ENCODE measurements around the gene GIGYF1. TPM values are rescaled to one million over a fixed set of nuclear protein-coding genes. Genes with fewer than 3 reads are reported as not detected.
"Not testable (repeated sequence)": the region's sequence is repeated elsewhere in the genome, so short reads cannot be mapped to it uniquely, and the experiment has no call there.

The GIGYF1 gene
- total RNA-seq, 2 experiments from 2014 or later: 43.4 to 47.4 TPM

- ChIA-PET POLR2A (no interaction called here), CTCF (interaction anchor here (8.6 kb wide), 1 partner anchor 17 kb away, joined by 49 read pairs; the partner anchor contains the start of gene POP7)
- no peaks in the 10 kb centered on the region for H3K36me3 Mint-ChIP-seq (ENCODE audit: low read depth)
- H3K27me3 Mint-ChIP-seq: peaks cover 53% of the 10 kb centered on the region
- H3K4me1 Mint-ChIP-seq: peaks cover 5% of the 10 kb centered on the region
- H3K9me3 Mint-ChIP-seq: no peaks in the 10 kb centered on the region
- no peak overlapping the region for H3K27ac Mint-ChIP-seq
- no peak for DNase-seq
- H3K4me3 Mint-ChIP-seq: no peak overlapping the region
These were observed 28.6 kb upstream of the GIGYF1 start for GRCh38 chr7:100722480-100723212.

- ChIA-PET POLR2A (interaction anchor here (2.3 kb wide), 1 partner anchor 16 kb away, joined by 7 read pairs; the partner anchor contains the start of gene POP7), CTCF (interaction anchor here (0.8 to 8.6 kb wide), 2 partner anchors 16 to 232 kb away, joined by 3 to 49 read pairs; partner anchors contain the start of gene POP7)
- H3K27me3 Mint-ChIP-seq: peaks cover 48% of the 10 kb centered on the region
- peaks cover 5% of the 10 kb centered on the region for H3K4me1 Mint-ChIP-seq
- no peak for DNase-seq
- no peaks in the 10 kb centered on the region for H3K9me3 Mint-ChIP-seq
- H3K27ac Mint-ChIP-seq: no peak overlapping the region
- no peaks in the 10 kb centered on the region for H3K36me3 Mint-ChIP-seq (ENCODE audit: low read depth)
- no peak overlapping the region for H3K4me3 Mint-ChIP-seq
These were observed 27.4 kb upstream of the GIGYF1 start for GRCh38 chr7:100721505-100721812.

GRCh38 chr7:100720671-100721504 is 26.8 kb upstream of the GIGYF1 start:
- no peak overlapping the region for H3K27ac Mint-ChIP-seq
- H3K27me3 Mint-ChIP-seq: peaks cover 49% of the 10 kb centered on the region
- no peaks in the 10 kb centered on the region for H3K36me3 Mint-ChIP-seq (ENCODE audit: low read depth)
- CTCF ChIA-PET: interaction anchor here (0.8 to 8.6 kb wide), 3 partner anchors 15 to 232 kb away, joined by 3 to 49 read pairs (median 3); partner anchors contain the start of gene POP7
- no peak for DNase-seq
- H3K9me3 Mint-ChIP-seq: no peaks in the 10 kb centered on the region
- H3K4me1 Mint-ChIP-seq: peaks cover 5% of the 10 kb centered on the region
- POLR2A ChIA-PET: interaction anchor here (2.3 kb wide), 1 partner anchor 15 kb away, joined by 7 read pairs; the partner anchor contains the start of gene POP7
- no peak overlapping the region for H3K4me3 Mint-ChIP-seq

GRCh38 chr7:100720279-100720670 is 26.2 kb upstream of the GIGYF1 start, which contains the start of gene EPO:
TSS of gene EPO (plus strand) at chr7:100720468. CDS start at chr7:100720981, 513 bp downstream.
- Mint-ChIP-seq H3K4me1 (peaks cover 5% of the 10 kb centered on the region), H3K27me3 (peaks cover 49% of the 10 kb centered on the region), H3K27ac (no peak within 1 kb of the TSS), H3K4me3 (no peak within 1 kb of the TSS), H3K36me3 (ENCODE audit: low read depth) (no peaks in the 10 kb centered on the region), H3K9me3 (no peaks in the 10 kb centered on the region)
- no peak for DNase-seq
- POLR2A ChIA-PET: interaction anchor here (2.3 kb wide), 1 partner anchor 15 kb away, joined by 7 read pairs; the partner anchor contains the start of gene POP7
- CTCF ChIA-PET: interaction anchor here (0.6 to 8.6 kb wide), 3 partner anchors 15 to 30 kb away, joined by 3 to 49 read pairs (median 3); partner anchors contain the start of gene POP7

- CTCF ChIA-PET: interaction anchor here (0.6 to 8.6 kb wide), 4 partner anchors 14 to 30 kb away, joined by 3 to 49 read pairs (median 3); partner anchors contain the start of gene POP7
- H3K27ac Mint-ChIP-seq: no peak overlapping the region
- peaks cover 3% of the 10 kb centered on the region for H3K4me1 Mint-ChIP-seq
- no peaks in the 10 kb centered on the region for H3K9me3 Mint-ChIP-seq
- no peak for DNase-seq
- no peak overlapping the region for H3K4me3 Mint-ChIP-seq
- no peaks in the 10 kb centered on the region for H3K36me3 Mint-ChIP-seq (ENCODE audit: low read depth)
- peaks cover 49% of the 10 kb centered on the region for H3K27me3 Mint-ChIP-seq
- POLR2A ChIA-PET: interaction anchor here (2.3 kb wide), 1 partner anchor 14 kb away, joined by 7 read pairs; the partner anchor contains the start of gene POP7
These were observed 25.7 kb upstream of the GIGYF1 start for GRCh38 chr7:100719523-100720278.

- not testable (repeated sequence) for H3K4me1 Mint-ChIP-seq; H3K9me3 Mint-ChIP-seq; DNase-seq; H3K4me3 Mint-ChIP-seq; H3K36me3 Mint-ChIP-seq (ENCODE audit: low read depth); H3K27ac Mint-ChIP-seq
- CTCF ChIA-PET: interaction anchor here (0.9 to 1.2 kb wide), 2 partner anchors 9 to 11 kb away, joined by 3 to 4 read pairs; partner anchors contain the start of gene POP7
- POLR2A ChIA-PET: interaction anchor here (1.3 kb wide), 1 partner anchor 11 kb away, joined by 6 read pairs; the partner anchor contains the start of gene POP7
- H3K27me3 Mint-ChIP-seq: peaks cover 34% of the 10 kb centered on the region
These were observed 23.0 kb upstream of the GIGYF1 start for GRCh38 chr7:100717073-100717472.

GRCh38 chr7:100714725-100715124 is 20.7 kb upstream of the GIGYF1 start:
- H3K9me3 Mint-ChIP-seq: no peaks in the 10 kb centered on the region
- CTCF ChIA-PET: interaction anchor here (0.9 kb wide), 1 partner anchor 9 kb away, joined by 6 read pairs; the partner anchor contains the start of gene POP7
- H3K4me3 Mint-ChIP-seq: no peak overlapping the region
- H3K27me3 Mint-ChIP-seq: peaks cover 15% of the 10 kb centered on the region
- no peak for DNase-seq
- POLR2A ChIA-PET: interaction anchor here (1.4 to 1.7 kb wide), 2 partner anchors 9 to 11 kb away, joined by 3 to 4 read pairs; partner anchors contain the start of gene POP7
- H3K4me1 Mint-ChIP-seq: peaks cover 2% of the 10 kb centered on the region
- no peaks in the 10 kb centered on the region for H3K36me3 Mint-ChIP-seq (ENCODE audit: low read depth)
- H3K27ac Mint-ChIP-seq: no peak overlapping the region

GRCh38 chr7:100711369-100711768 is 17.3 kb upstream of the GIGYF1 start:
- Mint-ChIP-seq H3K27me3 (peaks cover under 1% of the 10 kb centered on the region), H3K4me1 (peaks cover 11% of the 10 kb centered on the region), H3K36me3 (ENCODE audit: low read depth) (peaks cover 8% of the 10 kb centered on the region), H3K9me3 (no peaks in the 10 kb centered on the region), H3K27ac (no peak overlapping the region), H3K4me3 (no peak overlapping the region)
- ChIA-PET CTCF (interaction anchor here (1.1 kb wide), 1 partner anchor 15 kb away, joined by 3 read pairs; no protein-coding TSS in a partner anchor), POLR2A (no interaction called here)
- DNase-seq: no peak

GRCh38 chr7:100710452-100710851 is 16.4 kb upstream of the GIGYF1 start:
- Mint-ChIP-seq H3K36me3 (ENCODE audit: low read depth) (peaks cover 14% of the 10 kb centered on the region), H3K27ac (no peak overlapping the region), H3K27me3 (no peaks in the 10 kb centered on the region), H3K4me1 (peaks cover 15% of the 10 kb centered on the region), H3K9me3 (no peaks in the 10 kb centered on the region), H3K4me3 (no peak overlapping the region)
- ChIA-PET CTCF (interaction anchor here (0.7 kb wide), 1 partner anchor 142 kb away, joined by 3 read pairs; the partner anchor contains the start of gene SLC12A9), POLR2A (no interaction called here)
- DNase-seq: no peak

GRCh38 chr7:100708395-100708794 is 14.3 kb upstream of the GIGYF1 start:
- Mint-ChIP-seq H3K27me3 (no peaks in the 10 kb centered on the region), H3K4me3 (peak overlapping the region; percentile 27), H3K27ac (no peak overlapping the region), H3K36me3 (ENCODE audit: low read depth) (peaks cover 14% of the 10 kb centered on the region), H3K9me3 (no peaks in the 10 kb centered on the region), H3K4me1 (peaks cover 17% of the 10 kb centered on the region)
- DNase-seq: no peak
- ChIA-PET CTCF (interaction anchor here (1.1 kb wide), 1 partner anchor 144 kb away, joined by 3 read pairs; the partner anchor contains the start of gene SLC12A9), POLR2A (no interaction called here)

GRCh38 chr7:100706672-100707311 is 12.7 kb upstream of the GIGYF1 start:
- Mint-ChIP-seq H3K9me3 (no peaks in the 10 kb centered on the region), H3K4me3 (peak overlapping the region; percentile 94), H3K27me3 (no peaks in the 10 kb centered on the region), H3K36me3 (ENCODE audit: low read depth) (peaks cover 14% of the 10 kb centered on the region), H3K4me1 (peaks cover 17% of the 10 kb centered on the region), H3K27ac (peak overlapping the region; percentile 90)
- POLR2A ChIA-PET: interaction anchor here (0.7 to 2.9 kb wide), 16 partner anchors 8 to 580 kb away, joined by 3 to 41 read pairs (median 10); partner anchors contain the start of genes FBXO24, GNB2, LRCH4 and MBLAC1
- CTCF ChIA-PET: interaction anchor here (0.9 to 2.3 kb wide), 12 partner anchors 17 to 1083 kb away, joined by 3 to 91 read pairs (median 7); partner anchors contain the start of genes EPO, GNB2, MOSPD3 and SLC12A9
- no peak for DNase-seq
